Head of caudate nucleus (tissue), 42 donors: ENCODE data around the gene COL13A1.

Experiments
- DNase-seq, 42 donors: peaks; one replicate each; pipeline versions ENCODE4 v3.0.0 to v3.0.0-alpha.2; 2020 to 2021; ENCODE audit warnings: mixed read lengths in 7 of 42
- intact Hi-C: fragments of 100-400 bp; cut with DNase I; formaldehyde crosslinking; loops from one replicate; pipeline ENCODE4 v1.15.0; 2022

Gene COL13A1

GRCh38 chr10:69895759-69896158 is 94.1 kb downstream of the COL13A1 start:
- no peak for DNase-seq
- intact Hi-C loops: no loop called here

GRCh38 chr10:69896606-69897231 is 95.0 kb downstream of the COL13A1 start:
- no peak for DNase-seq
- intact Hi-C loops: no loop called here

GRCh38 chr10:69897432-69897831 is 95.7 kb downstream of the COL13A1 start:
- intact Hi-C loops: no loop called here

GRCh38 chr10:69897999-69898398 is 96.3 kb downstream of the COL13A1 start:
- no peak for DNase-seq
- intact Hi-C loops: no loop called here

More at GRCh38 chr10:69897432-69897831, 95.7 kb downstream of the COL13A1 start:
- DNase-seq: no peak

GRCh38 chr10:69898524-69898923 is 96.8 kb downstream of the COL13A1 start:
- no peak for DNase-seq
- intact Hi-C loops: no loop called here

- intact Hi-C loops: no loop called here
- no peak for DNase-seq
These were observed 97.2 kb downstream of the COL13A1 start for GRCh38 chr10:69898941-69899340.

- intact Hi-C loops: no loop called here
- no peak for DNase-seq
These were observed 98.3 kb downstream of the COL13A1 start for GRCh38 chr10:69899727-69900595.

- DNase-seq: no peak
- intact Hi-C loops: no loop called here
These were observed 99.3 kb downstream of the COL13A1 start for GRCh38 chr10:69901022-69901421.

- peak in 37 of 42 donors; percentile 10 to 59 (median 37) for DNase-seq
- intact Hi-C loops: no loop called here
These were observed 100.2 kb downstream of the COL13A1 start for GRCh38 chr10:69901628-69902505.

- intact Hi-C loops: no loop called here
- peak in 6 of 42 donors; percentile 11 to 49 (median 30) for DNase-seq
These were observed 101.3 kb downstream of the COL13A1 start for GRCh38 chr10:69902835-69903535.

GRCh38 chr10:69904533-69904932 is 102.8 kb downstream of the COL13A1 start:
- no peak for DNase-seq
- intact Hi-C loops: no loop called here

- DNase-seq: no peak
- intact Hi-C loops: no loop called here
These were observed 104.7 kb downstream of the COL13A1 start for GRCh38 chr10:69906425-69906824.

GRCh38 chr10:69907517-69907916 is 105.8 kb downstream of the COL13A1 start:
- DNase-seq: no peak

GRCh38 chr10:69908124-69908523 is 106.4 kb downstream of the COL13A1 start:
- no peak for DNase-seq
- intact Hi-C loops: no loop called here

More at GRCh38 chr10:69907517-69907916, 105.8 kb downstream of the COL13A1 start:
- intact Hi-C loops: no loop called here

GRCh38 chr10:69910561-69910960 is 108.9 kb downstream of the COL13A1 start:
- DNase-seq: no peak
- intact Hi-C loops: no loop called here

- DNase-seq: peak in 25 of 42 donors; percentile 6 to 67 (median 33)
- intact Hi-C loops: no loop called here
These were observed 110.2 kb downstream of the COL13A1 start for GRCh38 chr10:69911613-69912528.

GRCh38 chr10:69912589-69912988 is 110.9 kb downstream of the COL13A1 start:
- no peak for DNase-seq
- intact Hi-C loops: no loop called here
